DMS114 treated with DMSO at 0.1 percent for 48 hours (cell line): ENCODE data around the gene SAYSD1.
A peak's percentile ranks its signal among the peaks of the same experiment; 100 is the strongest.
"Not testable (repeated sequence)": the region's sequence is repeated elsewhere in the genome, so short reads cannot be mapped to it uniquely, and the experiment has no call there.

ENCODE experiments used
- DNase-seq: peaks from one replicate; lab custom pipeline; 2025; ENCODE audit not compliant: unreplicated experiment; lab: John Stamatoyannopoulos, UW

Gene SAYSD1, protein sequence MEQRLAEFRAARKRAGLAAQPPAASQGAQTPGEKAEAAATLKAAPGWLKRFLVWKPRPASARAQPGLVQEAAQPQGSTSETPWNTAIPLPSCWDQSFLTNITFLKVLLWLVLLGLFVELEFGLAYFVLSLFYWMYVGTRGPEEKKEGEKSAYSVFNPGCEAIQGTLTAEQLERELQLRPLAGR

DNA sequence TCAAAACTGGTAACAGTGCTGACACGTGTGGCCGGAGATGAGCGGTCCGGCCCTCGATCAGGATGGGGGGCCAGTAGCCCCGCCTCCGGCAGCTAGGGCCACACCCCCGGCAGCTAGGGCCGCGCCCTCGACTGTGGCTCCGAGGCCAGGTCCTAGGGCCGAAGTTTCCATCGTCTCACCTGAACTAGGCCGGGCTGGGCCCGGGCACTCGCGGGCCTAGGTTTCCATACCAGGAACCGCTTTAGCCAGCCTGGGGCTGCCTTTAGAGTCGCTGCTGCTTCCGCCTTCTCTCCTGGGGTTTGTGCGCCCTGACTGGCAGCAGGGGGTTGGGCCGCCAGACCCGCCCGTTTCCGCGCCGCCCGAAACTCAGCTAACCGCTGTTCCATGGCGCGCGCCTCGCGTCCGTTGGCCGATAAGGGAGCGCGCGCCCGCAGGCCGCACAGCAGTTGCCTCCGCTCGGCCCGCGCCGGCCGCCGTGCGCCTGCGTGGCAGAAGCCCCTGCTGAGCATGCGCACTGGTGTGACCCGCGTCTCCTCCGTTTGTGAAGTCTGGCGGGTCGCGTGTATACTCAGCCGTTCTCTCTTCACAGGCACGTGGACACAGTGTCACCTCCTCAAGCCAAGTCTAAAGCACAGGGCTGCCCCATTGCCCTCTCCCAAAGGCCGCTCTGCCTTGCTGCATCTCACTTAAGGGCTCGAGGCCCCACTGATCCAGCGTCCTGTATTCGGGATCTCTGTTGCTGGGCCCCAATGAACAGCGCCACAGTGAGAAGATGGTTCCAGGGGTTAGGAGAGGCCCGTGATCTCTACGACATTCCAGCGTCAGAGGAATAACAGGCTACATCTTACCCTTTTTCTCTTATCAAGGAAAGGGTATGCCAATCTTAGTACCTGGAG is at the start of gene SAYSD1:
TSS of gene SAYSD1 (minus strand) at position 483 of the 896 bp plus-strand sequence. CDS start at position 386, 97 bp downstream.
- peak; percentile 95 for DNase-seq

- no peak for DNase-seq
Observed at GRCh38 chr6:39157511-39157910, 42.5 kb upstream of the SAYSD1 start.

DNA sequence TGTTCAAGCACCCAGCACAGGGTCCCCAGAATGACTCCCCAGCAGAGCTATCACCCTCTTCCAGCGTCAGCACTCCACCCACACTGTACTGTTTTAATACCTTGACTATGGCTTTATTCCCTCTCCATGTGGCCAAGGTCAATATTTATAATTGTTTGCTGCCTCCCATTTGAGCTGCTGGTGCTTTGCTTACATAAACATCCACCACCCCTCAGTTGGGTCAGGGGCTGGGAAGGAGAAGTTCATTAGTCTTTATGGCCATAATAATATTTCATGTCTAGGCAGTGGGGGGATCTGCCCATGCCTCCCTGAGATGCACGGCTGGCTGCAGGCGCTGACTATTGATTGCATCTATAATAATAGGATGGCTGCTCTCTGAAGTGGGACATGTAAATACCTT is 41.8 kb upstream of the SAYSD1 start:
- DNase-seq: no peak

DNA sequence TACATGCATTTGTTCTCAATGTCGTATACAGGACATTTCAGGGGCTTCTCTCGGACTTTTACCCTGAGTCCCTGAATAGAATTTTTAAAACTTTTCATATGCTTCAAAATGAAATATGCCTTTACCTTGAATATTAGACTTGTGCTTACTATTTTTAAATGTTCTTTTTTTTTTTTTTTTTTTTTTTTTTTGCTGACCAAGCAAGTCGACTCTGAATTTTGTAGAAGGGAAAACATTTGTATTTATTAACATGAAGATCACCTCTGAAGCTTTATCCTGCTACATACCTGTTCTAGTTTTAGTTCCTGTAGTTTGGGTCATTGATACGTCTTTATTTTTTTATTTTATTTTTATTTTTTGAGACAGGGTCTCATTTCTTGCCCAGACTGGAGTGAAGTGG is 39.7 kb upstream of the SAYSD1 start:
- no peak for DNase-seq

GRCh38 chr6:39153766-39154397 is 38.9 kb upstream of the SAYSD1 start:
- DNase-seq: no peak

GRCh38 chr6:39152262-39152661 is 37.3 kb upstream of the SAYSD1 start:
- DNase-seq: no peak

GRCh38 chr6:39151211-39151610 is 36.2 kb upstream of the SAYSD1 start:
- no peak for DNase-seq

DNA sequence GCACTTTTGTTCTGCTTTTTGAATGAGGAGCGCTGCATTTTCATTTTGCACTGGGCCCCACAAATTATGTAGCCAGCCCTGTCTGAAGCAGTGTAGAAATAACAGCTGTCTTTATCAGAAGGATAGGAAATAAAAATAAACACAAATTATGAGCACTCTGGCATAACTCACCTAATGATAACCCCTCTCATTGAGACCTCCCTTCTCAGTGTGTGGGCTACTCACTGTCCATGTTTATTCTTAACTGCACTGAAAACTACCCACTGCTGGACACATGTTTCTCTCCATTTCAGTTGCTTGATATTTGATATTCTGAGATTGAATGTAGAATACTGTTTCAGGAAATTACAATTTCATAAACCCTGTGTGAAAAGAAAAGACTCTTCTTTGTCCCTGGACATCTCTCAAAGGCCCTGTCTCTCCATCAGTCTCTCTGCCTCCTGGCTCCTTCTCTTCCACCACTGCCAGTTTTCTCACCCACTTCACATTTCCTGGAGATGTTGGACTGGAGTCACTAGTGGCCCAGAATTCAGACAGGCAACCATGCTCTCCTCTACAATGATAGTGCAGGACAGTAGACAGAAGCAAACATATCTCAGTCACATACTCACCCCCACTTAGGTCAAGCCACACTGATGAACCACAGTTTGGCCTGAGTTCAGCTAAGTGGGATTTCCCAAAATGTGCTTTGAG is 29.6 kb upstream of the SAYSD1 start:
- DNase-seq: no peak

DNA sequence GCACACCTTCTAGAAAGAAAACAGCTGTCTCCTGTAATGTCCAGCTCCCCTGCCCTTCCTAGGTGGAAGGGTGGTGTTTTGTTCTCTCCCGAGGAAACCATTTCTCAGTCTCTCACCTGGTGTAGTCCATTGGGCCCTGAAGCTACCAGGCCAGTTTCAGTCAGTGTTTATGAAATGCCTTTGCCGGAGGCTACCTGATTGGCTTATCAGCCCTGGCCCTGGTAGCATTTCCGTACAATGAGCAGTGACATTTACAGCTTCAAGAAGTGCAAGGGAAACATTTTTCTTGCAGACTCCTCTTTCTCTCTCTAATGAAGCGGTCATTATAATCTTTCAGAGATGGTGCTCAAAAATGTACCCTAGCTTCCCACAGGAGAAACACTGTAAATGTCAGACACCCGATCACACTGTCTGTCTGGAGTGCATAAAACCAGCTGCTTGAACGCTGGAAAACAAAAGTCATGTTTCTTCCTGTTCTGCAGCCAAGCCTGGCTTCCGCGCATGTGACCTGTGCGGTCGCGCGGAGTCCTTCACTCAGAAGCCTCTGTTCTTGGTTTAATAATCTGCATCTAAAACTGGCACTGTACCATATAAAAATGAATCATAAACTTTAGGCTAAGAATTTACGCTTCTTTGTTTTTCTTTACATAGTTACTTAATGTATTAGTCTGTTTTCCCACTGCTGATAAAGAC is 28.4 kb upstream of the SAYSD1 start:
- DNase-seq: no peak

DNA sequence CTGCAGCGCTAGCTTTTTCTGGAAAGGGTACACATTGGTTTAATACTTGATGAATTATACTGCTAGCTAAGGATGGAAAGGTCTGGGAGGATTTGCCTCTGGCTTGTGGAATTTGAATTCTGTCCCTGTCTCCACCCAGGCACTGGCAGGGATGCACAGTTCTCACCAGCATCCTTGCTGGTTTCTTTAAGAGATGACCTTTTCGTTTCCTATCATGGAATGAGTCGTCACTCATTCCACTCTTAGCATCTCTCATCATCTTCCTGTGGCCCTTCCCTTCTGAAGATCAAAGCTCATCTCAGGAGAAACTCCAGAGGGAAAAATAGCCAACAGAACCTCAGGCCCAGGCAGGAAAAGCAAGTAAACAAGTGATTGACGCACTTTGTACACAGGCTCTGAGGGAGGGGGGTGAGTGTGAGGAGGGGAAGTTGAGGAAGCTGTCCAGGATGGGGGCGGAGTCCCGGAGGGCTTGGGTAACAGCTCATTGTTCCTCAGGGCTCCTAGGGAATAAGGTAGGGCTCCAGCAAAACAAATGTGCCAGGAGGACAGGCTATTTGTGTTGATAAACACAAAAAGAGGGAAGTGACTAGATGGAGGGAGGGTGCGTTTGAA is 25.7 kb upstream of the SAYSD1 start:
- DNase-seq: no peak

- DNase-seq: no peak
Observed at GRCh38 chr6:39137245-39137644, 22.3 kb upstream of the SAYSD1 start.

- not testable (repeated sequence) for DNase-seq
Observed at GRCh38 chr6:39136207-39136606, 21.2 kb upstream of the SAYSD1 start.

DNA sequence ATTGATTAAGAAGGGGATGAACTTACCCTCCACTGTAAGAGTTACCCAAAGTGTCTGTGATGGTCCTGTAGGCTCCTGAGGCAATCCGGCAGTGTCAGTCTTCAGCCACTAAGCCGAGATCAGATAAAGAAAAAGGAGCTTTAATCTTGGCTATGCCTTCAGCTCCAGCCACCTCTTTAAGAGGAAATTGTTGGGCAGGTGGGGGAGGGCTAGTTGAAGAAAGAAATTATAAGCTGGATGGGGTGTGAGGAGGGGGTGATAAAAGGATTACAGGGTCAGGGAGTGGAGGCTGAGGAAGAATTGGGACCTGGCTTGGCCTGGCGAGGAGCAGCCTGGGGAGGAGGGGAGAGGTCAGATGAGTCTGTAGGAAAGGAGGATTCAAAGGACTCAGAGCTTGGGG is 19.8 kb upstream of the SAYSD1 start:
- not testable (repeated sequence) for DNase-seq

GRCh38 chr6:39130691-39131090 is 15.7 kb upstream of the SAYSD1 start:
- no peak for DNase-seq

- DNase-seq: no peak
Observed at GRCh38 chr6:39128832-39129231, 13.8 kb upstream of the SAYSD1 start.

DNA sequence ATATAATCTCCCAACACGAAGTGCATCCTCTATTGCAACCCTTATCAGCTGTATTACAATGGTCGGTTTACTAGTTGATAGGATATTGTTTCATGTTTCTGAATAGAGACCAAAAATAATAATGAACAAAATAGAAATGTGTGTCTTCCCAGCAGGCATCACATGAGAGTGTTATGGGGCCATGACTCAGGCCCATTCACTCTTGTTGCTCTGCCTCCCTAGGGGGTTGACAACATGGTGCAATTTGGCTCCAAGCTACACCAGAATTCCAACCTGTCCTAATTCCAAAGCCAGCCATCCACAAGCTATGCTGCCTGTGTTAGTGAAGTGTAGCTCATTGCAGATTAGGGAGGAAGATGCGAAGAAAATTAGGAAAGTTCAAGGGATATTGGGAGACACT is 13.1 kb upstream of the SAYSD1 start:
- DNase-seq: no peak

DNA sequence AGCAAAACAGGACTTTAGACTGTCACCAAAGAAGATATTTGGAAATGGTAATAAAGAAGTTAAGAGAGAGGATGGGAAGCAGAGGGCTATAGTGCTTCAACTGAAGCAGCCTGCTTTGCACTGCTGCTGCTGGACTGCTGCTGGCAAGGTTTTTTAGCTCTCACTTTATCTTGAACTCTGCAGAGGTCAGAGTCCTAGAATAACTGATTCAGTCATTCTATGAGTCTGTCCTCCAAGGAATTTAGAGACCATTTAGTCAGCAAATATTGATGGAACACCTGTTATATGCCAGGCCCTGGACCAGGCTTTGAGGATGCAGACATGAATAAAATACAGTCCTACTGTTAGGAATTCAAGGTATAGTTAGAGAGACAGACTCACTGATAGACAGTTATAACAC is 9.1 kb upstream of the SAYSD1 start:
- DNase-seq: no peak

DNA sequence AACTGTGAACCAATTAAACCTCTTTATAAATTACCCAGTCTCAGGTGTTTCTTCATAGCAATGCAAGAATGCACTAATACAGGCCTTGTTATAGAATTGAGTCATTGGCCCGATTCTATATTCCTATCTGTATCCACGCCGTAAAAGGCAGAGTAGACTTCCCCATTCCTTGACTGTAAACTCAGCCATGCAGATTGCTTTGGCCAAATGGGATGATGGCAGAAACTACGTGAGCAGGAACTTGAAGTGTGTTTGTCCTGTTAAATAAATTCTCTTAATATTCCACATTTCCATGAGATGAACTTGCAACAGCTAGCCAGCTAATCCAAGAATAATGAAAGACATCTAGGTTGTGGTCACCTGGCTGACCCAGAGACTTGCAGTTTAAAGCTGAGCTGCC is 3.9 kb upstream of the SAYSD1 start:
- no peak for DNase-seq

DNA sequence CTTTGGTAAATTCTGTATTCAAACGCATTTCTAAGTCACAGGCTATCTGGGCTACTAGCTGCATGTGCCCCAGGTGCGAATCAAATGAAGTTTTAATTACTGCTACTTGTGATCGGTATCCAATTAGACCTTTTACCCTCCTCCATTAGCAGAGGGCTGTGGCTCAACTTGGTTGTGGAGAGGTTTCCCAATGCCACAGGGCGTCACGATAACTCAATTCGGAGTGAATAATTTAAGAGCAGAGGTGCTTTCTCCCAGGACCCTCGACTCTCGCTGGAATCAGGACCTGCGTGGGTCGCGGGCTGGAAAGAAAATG is 640 bp downstream of the SAYSD1 start:
- DNase-seq: no peak

GRCh38 chr6:39113788-39114187 is 1.2 kb downstream of the SAYSD1 start:
- no peak for DNase-seq

- DNase-seq: no peak
Observed at GRCh38 chr6:39111280-39111679, 3.7 kb downstream of the SAYSD1 start.
